HepG2 (cell line): ENCODE measurements around the gene TROAP. TPM values are rescaled to one million over a fixed set of nuclear protein-coding genes. Genes with fewer than 3 reads are reported as not detected.
A peak's percentile ranks its signal among the peaks of the same experiment; 100 is the strongest.

ENCODE experiments used
- BRD4 ChIP-seq: sonication (generic); formaldehyde crosslinking; IDR thresholded peaks from 2 replicates; pipeline ENCODE4 v1.4.0; 2020; ENCODE audit warnings: missing genetic modification reagents
- HMG20B ChIP-seq: conservative IDR thresholded peaks from 2 replicates; pipeline ENCODE4 v1.6.1; 2016; ENCODE audit warnings: missing genetic modification reagents, missing compliant biosample characterization
- ISL2 ChIP-seq: sonication (generic); formaldehyde crosslinking; IDR thresholded peaks from 2 replicates; pipeline ENCODE4 v1.5.0; 2020; ENCODE audit warnings: missing genetic modification reagents
- JUND ChIP-seq: sonication (generic); formaldehyde crosslinking; IDR thresholded peaks from 2 replicates; pipeline ENCODE4 v1.8.0; 2022; ENCODE audit warnings: mild to moderate bottlenecking, missing genetic modification reagents
- NR3C1 ChIP-seq: sonication (generic); formaldehyde crosslinking; IDR thresholded peaks from 2 replicates; pipeline ENCODE4 v1.4.0; 2020; ENCODE audit warnings: missing genetic modification reagents
- POGK ChIP-seq: sonication (generic); formaldehyde crosslinking; conservative IDR thresholded peaks from 2 replicates; pipeline ENCODE4 v1.8.0; 2022; ENCODE audit warnings: mild to moderate bottlenecking, moderate library complexity, missing genetic modification reagents
- ZBTB3 ChIP-seq: sonication (generic); formaldehyde crosslinking; IDR thresholded peaks from 2 replicates; pipeline ENCODE4 v1.4.0; 2020; ENCODE audit warnings: low read depth, mild to moderate bottlenecking, moderate library complexity, missing genetic modification reagents, borderline replicate concordance
- ZNF605 ChIP-seq: sonication (generic); formaldehyde crosslinking; IDR thresholded peaks from 2 replicates; pipeline ENCODE4 v1.8.0; 2022; ENCODE audit warnings: mild to moderate bottlenecking, missing genetic modification reagents
- ZNF646 ChIP-seq: sonication (generic); formaldehyde crosslinking; IDR thresholded peaks from 2 replicates; pipeline ENCODE4 v1.9.0; 2021; ENCODE audit warnings: mild to moderate bottlenecking, missing genetic modification reagents
- ZNF737 ChIP-seq: sonication (generic); formaldehyde crosslinking; IDR thresholded peaks from 2 replicates; pipeline ENCODE4 v1.5.0; 2020; ENCODE audit warnings: missing genetic modification reagents, mild to moderate bottlenecking, borderline replicate concordance
- polyA plus RNA-seq, 8 experiments: library from polyadenylated mRNA; depleted of rRNA in 3 of 8; stranded (reverse) in 7 of 8; unstranded in 1 of 8; fragments of >200 nt; fragmentation: Illumina TruSeq in 4 of 8; extraction: Trizol in 4 of 8; gene quantifications; 2 replicates each; pipeline versions ENCODE4 v1.2.1 to v1.2.3, GENCODE V29; 2011 to 2016; ENCODE audit warnings: low read depth in 4 of 8, missing spikeins in 1 of 8, mixed read lengths in 1 of 8; ENCODE audit not compliant: insufficient read depth in 1 of 8
- total RNA-seq, 5 experiments: library from RNA; depleted of rRNA; stranded (reverse); fragments of >200 nt; fragmentation: Illumina TruSeq; extraction: Trizol; gene quantifications; 2 replicates each; pipeline ENCODE4 v1.2.3, GENCODE V29; 2016; ENCODE audit warnings: low read depth in 1 of 5
- TF ChIP-seq, protein P1 (sequence below): sonication (generic); formaldehyde crosslinking; IDR thresholded peaks from 2 replicates; pipeline ENCODE4 v1.5.0; 2020; ENCODE audit warnings: mild to moderate bottlenecking, missing genetic modification reagents
- TF ChIP-seq, protein P2 (sequence below): sonication (generic); formaldehyde crosslinking; IDR thresholded peaks from 2 replicates; pipeline ENCODE4 v1.5.1; 2020; ENCODE audit warnings: missing genetic modification reagents, mild to moderate bottlenecking, borderline replicate concordance

TROAP gene
- total and polyA plus RNA-seq, 2 of the 13 experiments (the other 11 are each of a cell fraction or from before 2014, with no cell fraction given), result 22.5 to 30.9 TPM

DNA sequence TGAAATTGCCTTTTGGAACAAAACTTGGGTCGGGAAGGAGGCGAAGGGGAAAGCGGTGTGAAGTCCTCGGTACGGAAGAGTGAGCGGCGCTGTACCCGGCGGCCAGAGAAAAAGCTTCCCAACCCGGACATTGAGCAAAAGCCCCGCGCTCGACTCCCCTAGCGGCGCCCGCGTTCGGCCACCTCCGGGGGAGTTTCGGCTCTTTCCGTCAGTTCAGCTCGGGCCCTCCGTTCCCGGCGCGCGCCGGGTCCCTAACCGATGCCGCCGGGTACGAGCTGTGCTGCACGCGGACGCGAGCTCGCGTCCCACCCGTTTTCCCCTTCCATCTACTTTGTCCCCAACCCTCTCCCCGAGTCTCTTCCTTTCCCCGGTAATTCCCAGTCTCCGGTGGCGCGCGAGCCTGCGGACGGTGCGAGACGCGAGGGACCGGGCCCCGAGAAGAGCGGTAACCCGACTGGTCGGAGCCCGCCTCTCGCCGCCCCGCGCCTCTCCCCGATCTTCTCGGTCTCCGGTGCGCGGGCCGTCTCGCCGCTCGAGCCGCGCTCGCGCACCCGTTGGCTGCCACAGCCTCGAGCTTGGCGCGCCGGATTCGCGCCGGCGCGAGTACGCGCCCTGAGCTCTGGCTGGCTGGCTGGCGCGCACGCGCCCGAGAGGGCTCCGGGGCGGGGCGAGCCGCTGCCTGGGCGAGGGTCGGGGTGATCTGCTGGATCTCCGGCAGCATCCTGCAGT, 43.8 kb downstream of the TROAP start (continued):
- TF ChIP-seq ZNF646 (CRISPR knock-in tag) (no peak), ZNF605 (CRISPR knock-in tag) (peak; percentile 92), HMG20B (CRISPR knock-in tag) (no peak), BRD4 (CRISPR knock-in tag) (peak; percentile 67), JUND (no peak), ZBTB3 (CRISPR knock-in tag) (no peak), POGK (CRISPR knock-in tag) (peak; percentile 66), NR3C1 (CRISPR knock-in tag) (no peak), ZNF737 (CRISPR knock-in tag) (no peak), ISL2 (0 out of 2 replicates have a peak, but pooled peaks have one; percentile 42)
- TF ChIP-seq, protein P1, sequence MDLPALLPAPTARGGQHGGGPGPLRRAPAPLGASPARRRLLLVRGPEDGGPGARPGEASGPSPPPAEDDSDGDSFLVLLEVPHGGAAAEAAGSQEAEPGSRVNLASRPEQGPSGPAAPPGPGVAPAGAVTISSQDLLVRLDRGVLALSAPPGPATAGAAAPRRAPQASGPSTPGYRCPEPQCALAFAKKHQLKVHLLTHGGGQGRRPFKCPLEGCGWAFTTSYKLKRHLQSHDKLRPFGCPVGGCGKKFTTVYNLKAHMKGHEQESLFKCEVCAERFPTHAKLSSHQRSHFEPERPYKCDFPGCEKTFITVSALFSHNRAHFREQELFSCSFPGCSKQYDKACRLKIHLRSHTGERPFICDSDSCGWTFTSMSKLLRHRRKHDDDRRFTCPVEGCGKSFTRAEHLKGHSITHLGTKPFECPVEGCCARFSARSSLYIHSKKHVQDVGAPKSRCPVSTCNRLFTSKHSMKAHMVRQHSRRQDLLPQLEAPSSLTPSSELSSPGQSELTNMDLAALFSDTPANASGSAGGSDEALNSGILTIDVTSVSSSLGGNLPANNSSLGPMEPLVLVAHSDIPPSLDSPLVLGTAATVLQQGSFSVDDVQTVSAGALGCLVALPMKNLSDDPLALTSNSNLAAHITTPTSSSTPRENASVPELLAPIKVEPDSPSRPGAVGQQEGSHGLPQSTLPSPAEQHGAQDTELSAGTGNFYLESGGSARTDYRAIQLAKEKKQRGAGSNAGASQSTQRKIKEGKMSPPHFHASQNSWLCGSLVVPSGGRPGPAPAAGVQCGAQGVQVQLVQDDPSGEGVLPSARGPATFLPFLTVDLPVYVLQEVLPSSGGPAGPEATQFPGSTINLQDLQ, result peak; percentile 27; the same call in 1 of the 2 replicates
- TF ChIP-seq, protein P2, sequence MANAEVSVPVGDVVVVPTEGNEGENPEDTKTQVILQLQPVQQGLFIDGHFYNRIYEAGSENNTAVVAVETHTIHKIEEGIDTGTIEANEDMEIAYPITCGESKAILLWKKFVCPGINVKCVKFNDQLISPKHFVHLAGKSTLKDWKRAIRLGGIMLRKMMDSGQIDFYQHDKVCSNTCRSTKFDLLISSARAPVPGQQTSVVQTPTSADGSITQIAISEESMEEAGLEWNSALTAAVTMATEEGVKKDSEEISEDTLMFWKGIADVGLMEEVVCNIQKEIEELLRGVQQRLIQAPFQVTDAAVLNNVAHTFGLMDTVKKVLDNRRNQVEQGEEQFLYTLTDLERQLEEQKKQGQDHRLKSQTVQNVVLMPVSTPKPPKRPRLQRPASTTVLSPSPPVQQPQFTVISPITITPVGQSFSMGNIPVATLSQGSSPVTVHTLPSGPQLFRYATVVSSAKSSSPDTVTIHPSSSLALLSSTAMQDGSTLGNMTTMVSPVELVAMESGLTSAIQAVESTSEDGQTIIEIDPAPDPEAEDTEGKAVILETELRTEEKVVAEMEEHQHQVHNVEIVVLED (CRISPR knock-in tag), result no peak; the same call in 1 of the 2 replicates
